Hematopoietic multipotent progenitor cell treated with erythropoietin and hydrocortisone succinate and interleukin-3 and kit ligand, for 4 days (in vitro differentiated cells): Measurements from ENCODE around the gene PSMC5.
"Not testable (repeated sequence)": the region's sequence is repeated elsewhere in the genome, so short reads cannot be mapped to it uniquely, and the experiment has no call there.

Source experiments
- DNase-seq: peaks from one replicate; pipeline ENCODE4 v3.0.0-alpha.2; 2015

The PSMC5 gene

GRCh38 chr17:63841350-63842172 lies 14.3 kb downstream of the PSMC5 start:
- DNase-seq = peak; percentile 46

DNA sequence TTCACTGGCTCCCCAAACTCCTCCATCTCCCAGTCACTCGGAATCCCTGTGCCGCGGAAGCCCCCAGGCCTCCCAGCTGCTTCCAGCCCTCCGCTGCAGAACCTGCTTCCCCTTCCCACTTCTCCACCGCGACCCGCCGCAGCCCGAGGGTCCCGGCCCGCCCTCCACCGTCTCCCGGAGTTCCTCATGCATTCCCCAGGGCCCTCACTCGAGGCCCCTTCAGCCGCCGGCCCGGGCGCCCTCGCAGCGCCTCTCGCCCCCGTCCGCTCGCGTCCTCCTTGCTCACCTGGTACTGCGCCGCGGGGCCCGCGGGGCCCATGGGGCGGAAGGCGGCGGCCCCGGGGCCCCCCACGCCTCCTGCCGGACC lies 14.9 kb downstream of the PSMC5 start:
- DNase-seq = no peak

- peak; percentile 99 for DNase-seq
These were observed 15.5 kb downstream of the PSMC5 start, which contains the start of gene SMARCD2 for GRCh38 chr17:63842540-63843386. SMARCD2 (minus strand) TSS chr17:63842685; CDS start chr17:63842674, 11 bp downstream.

- DNase-seq = peak; percentile 87
These were observed 16.2 kb downstream of the PSMC5 start for GRCh38 chr17:63843387-63843888.

GRCh38 chr17:63843910-63844677 lies 16.9 kb downstream of the PSMC5 start:
- peak; percentile 50 for DNase-seq

DNA sequence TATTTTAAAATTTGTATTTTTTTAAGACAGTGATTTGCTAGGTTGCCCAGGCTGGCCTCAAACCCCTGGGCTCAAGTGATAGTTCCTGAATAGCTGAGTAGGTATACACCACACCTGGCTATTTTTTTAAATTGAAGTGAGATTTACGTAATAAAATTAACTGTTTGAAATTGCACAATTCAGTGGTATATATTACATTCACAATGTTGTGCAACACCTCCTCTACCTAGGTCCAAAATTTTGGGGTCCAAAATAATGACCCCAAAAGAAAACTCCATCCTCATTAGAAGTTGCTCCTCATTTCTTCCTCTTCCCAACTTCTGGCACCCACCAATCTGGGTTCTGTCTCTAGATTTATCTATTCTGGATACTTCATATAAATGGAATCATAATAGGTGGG lies 18.3 kb downstream of the PSMC5 start:
- no peak for DNase-seq

DNA sequence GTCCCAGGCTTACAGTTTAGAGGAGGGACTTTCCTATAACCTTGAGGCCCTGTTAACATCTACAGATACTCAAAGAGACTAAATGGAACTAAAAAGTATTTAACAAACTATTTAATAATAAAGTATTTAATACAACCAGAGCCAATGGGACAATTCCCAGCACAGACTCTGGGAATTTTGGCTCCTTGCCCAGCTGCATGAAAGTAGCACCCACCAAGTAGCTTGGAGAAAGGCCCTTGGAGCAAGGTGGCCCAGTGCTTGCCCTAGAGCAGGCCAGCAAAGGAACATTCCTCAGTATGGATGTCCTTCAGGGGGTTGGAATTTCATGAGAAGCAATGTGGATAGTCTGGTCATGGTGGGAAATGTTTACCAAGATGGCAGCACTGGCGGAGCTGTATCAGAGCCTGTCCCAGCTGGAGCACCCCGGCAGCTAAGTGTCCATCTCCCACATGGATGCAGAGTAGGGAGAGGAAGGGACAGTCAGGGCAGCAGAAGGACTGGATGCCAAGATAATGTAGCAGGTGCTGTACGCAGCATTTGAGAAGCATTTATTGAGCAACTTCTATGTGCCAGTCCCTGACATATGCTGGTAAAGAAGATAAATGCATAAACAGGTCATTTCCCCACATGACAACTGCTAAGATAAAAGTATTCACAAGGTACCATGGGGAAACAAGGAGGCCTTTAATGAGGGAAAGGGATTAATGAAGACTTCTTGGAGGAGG lies 20.5 kb downstream of the PSMC5 start:
- no peak for DNase-seq

DNA sequence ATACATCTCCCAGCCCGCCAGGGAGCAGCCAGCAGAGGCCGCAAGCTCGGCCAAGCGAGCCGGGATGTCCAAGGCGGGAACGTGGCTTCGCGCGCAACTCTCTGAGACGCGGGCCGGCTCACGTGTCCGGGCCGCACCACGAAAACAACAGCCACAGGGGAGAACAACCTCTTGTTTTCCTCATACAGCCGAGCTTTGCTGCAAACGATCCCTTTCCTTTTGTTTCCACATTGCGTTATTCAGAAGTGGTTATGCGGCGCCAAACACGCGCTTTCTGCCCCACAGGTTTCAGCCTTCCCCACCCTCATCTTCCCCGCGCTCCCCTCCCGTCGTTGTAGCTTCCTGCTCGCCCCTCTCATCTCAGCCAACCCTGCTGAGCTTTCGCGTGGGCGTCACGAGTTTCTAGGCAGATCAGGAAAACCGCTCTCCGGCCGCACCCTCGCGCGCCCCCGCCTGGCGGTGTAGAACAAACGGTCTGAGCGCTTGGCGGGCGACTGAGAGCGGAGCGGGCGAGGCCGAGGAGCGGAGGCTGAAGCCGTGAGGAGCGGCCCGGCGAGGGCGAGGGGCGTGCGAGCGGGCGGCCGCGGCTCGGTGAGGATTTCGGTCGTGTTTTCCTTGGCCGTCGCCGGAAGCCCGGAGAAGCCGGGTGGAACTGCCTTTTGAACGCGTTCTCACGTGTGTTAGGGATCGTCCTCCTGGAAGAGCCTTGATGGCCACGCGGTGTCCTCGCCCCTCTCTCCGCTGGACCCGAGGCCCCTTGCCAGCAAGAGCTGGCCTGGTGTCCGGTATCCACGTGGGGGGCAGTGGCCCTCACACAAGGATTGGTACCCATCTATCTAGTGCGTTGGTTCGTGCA lies 21.8 kb downstream of the PSMC5 start:
- peak; percentile 98 for DNase-seq

DNA sequence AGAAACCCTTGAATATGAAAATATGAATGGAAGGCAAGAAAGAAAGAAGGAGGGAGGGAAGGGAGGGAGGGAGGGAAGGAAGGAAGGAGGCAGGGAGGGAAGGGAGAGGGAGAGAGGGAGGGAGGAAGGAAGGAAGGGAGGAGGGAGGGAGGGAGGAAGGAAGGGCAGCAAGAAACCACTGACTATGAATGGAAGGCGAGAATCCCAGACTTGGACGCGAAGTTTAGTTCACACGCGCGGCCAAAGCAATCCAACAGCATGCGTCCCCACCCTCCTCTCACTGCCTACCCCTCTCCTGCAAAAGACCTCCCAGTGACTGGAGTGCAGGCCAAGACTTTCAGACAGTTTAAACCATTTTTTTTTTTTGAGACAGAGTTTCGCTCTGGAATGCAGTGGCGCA lies 23.2 kb downstream of the PSMC5 start:
- DNase-seq = no peak

- DNase-seq = no peak
These were observed 26.0 kb downstream of the PSMC5 start for GRCh38 chr17:63853260-63853659.

DNA sequence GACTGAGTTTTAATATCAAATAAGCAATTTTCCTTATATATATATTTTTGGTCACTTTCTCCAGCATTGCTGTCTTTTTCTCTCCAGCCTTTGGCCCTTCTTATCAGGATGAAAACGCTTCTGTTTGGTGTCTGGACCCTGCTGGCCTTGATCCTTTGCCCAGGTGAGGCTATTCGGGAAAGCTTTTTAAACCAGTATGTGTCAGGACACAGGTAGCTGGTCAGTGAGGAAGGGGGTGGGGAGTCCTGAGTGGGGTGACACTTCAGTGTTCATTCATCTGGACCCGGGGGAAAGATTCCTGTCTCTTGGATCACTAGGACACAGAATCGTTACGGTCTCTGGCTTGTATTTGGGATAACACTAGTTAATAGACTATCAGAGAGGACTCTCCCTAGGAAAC lies 27.5 kb downstream of the PSMC5 start:
- no peak for DNase-seq

- no peak for DNase-seq
These were observed 28.0 kb downstream of the PSMC5 start for GRCh38 chr17:63855185-63855584.

- DNase-seq = not testable (repeated sequence)
These were observed 29.2 kb downstream of the PSMC5 start for GRCh38 chr17:63856425-63856824.

- DNase-seq = no peak
These were observed 32.0 kb downstream of the PSMC5 start for GRCh38 chr17:63859257-63859656.

DNA sequence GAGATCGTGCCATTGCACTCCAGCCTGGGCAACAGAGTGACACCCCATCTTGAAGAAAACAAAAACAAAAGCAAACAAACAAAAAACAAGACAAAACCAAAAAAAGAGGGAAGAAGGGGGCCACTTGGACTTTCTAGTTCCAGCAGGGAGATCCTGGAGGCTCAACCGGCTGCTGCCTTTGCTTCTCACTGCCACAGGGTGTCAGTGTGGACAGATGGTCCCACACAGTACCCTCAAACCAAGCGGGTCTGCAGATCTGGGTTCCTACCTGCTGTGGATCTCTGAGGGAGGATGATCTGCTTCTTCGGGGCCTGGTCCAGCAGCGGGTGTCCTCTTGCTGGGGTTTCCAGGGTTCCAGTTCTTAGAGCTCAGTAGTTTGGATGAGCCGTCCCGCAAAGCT lies 39.4 kb downstream of the PSMC5 start:
- peak; percentile 14 for DNase-seq

DNA sequence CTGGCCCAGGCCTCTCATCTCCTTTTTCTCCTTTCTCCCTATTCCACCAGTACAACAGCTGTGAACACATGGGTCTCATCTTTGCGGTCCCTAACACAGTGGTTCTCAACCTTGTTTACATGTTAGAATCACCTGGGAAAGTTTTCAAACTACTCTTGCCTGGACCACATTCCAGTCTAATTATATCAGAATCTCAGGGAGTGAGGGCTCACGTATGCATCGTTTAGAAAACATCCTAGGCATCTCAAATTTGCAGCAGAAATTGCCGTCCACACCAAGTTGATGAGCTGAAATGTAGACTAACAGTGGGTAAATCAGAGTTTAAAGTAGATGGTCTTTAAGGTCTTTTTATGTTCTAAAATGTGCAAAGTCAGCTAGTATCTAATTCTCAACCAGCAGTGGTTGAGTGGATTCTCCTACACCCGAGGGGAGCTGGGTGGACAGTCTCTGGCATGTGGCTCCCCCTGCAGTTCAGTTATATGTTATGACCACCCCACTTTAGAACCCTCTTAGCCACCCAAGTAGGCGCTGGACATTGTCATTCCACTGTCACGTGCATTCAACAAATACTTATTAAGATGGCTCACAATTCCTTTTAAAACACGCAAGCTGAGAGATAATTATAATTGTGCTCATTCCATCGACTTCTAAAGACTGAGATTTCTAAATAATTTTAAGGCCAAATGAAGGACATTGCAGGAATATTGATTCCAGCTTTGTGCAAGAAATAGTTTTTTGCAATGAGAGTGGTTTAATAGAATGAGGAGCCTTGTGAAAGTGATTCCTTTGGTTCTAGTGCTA lies 42.5 kb downstream of the PSMC5 start:
- DNase-seq = peak; percentile 13

DNA sequence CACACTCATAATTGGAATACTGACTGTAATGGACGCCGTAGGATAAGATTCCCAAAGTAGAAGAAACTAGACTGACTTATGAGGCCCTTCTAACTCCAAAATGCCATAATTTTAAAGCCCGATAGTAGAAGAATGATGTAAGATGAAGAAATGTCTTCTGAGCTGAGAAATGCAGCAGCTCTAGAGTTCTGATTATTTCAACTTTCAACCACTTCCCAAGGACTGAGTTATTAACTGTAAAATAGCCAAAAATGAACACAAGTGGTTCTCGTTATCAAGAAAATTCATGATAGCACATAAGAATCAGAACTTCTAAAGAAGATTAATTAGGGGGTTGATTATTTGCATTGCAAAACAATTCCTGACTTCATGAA lies 43.0 kb downstream of the PSMC5 start:
- DNase-seq = not testable (repeated sequence)

GRCh38 chr17:63871646-63872365 lies 44.6 kb downstream of the PSMC5 start:
- not testable (repeated sequence) for DNase-seq

DNA sequence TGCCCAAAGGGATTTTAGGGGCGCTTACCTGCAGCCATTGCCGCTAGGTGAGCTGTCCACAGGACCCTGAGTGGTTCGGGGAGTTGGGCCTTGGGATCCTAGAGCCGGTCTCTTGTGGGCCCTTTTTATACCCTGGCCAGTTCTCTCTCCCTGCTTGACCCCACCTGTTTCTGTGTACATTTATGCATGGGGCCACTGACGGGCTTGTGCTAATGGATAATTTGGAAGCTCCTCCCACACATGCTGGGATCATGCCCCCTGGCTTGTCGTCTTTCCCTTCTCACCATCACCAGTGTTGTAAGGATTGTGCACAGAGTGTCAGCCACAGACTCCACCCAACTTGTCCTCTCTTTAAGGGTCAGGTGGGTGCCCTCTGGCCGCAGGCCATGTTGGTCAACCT lies 46.3 kb downstream of the PSMC5 start, which contains the start of gene CSH2:
Gene CSH2 (minus strand): TSS at position 101 of the 400 bp plus-strand sequence. CDS start 63 bp downstream, at position 38.
- DNase-seq = not testable (repeated sequence)
